GM10248 (cell line): ENCODE data around the gene PNLDC1.

Experiments used
- CTCF ChIA-PET: fragments of 300-600 bp; sonication (Branson Sonifier 250); formaldehyde crosslinking; extraction: SDS; loops from one replicate; lab custom pipeline; 2021; ENCODE audit warnings: antibody characterized with exemption; lab: Yijun Ruan, JAX
- POLR2A ChIA-PET: fragments of 350-650 bp; sonication (Branson Sonifier 250); formaldehyde crosslinking; extraction: SDS; loops from one replicate; lab custom pipeline; 2020; ENCODE audit warnings: antibody characterized with exemption; lab: Yijun Ruan, JAX
- DNase-seq: peaks from one replicate; pipeline ENCODE4 v3.0.0; 2012; ENCODE audit errors: extremely low spot score
- CTCF ChIP-seq: IDR thresholded peaks from 2 replicates; pipeline ENCODE4 v1.5.1; 2012; ENCODE audit warnings: mild to moderate bottlenecking, low read depth; ENCODE audit errors: extremely low read depth, missing control alignments, control extremely low read depth

PNLDC1 gene

GRCh38 chr6:159761873-159762680 is 38.0 kb upstream of the PNLDC1 start, which contains the start of gene ACAT2:
Gene ACAT2, plus strand, starts transcription at chr6:159762045. Its CDS starts 43 bp downstream, at chr6:159762088.
- DNase-seq = peak; percentile 98
- no peak for TF ChIP-seq CTCF
- POLR2A ChIA-PET = interaction anchor here (0.7 to 1.5 kb wide), 3 partner anchors 9 to 35 kb away, joined by 6 to 8 read pairs (median 7); partner anchors contain the start of genes MRPL18, TCP1 and WTAP
- CTCF ChIA-PET = interaction anchor here (1.4 to 2.8 kb wide), 3 partner anchors 10 to 35 kb away, joined by 3 to 9 read pairs (median 5); no protein-coding TSS in a partner anchor

GRCh38 chr6:159762681-159763293 is 37.3 kb upstream of the PNLDC1 start:
- no peak for TF ChIP-seq CTCF
- POLR2A ChIA-PET = interaction anchor here (0.9 to 1.0 kb wide), 2 partner anchors 10 to 27 kb away, joined by 3 to 4 read pairs; partner anchors contain the start of gene TCP1
- DNase-seq = peak; percentile 39
- CTCF ChIA-PET = interaction anchor here (0.6 to 2.8 kb wide), 5 partner anchors 11 to 27 kb away, joined by 3 to 9 read pairs (median 3); partner anchors contain the start of genes MRPL18 and TCP1

- DNase-seq = no peak
- no peak for TF ChIP-seq CTCF
- CTCF ChIA-PET = interaction anchor here (2.0 kb wide), 1 partner anchor 23 kb away, joined by 5 read pairs; the partner anchor contains the start of genes MRPL18 and TCP1
- POLR2A ChIA-PET = no interaction called here
Observed at GRCh38 chr6:159766906-159767305, 33.2 kb upstream of the PNLDC1 start.

- ChIA-PET CTCF (interaction anchor here (1.6 to 2.1 kb wide), 4 partner anchors 10 to 196 kb away, joined by 3 to 9 read pairs (median 4); no protein-coding TSS in a partner anchor), POLR2A (interaction anchor here (1.0 kb wide), 1 partner anchor 21 kb away, joined by 4 read pairs; the partner anchor contains the start of genes MRPL18 and TCP1)
- no peak for TF ChIP-seq CTCF
- DNase-seq = no peak
Observed at GRCh38 chr6:159769470-159769869, 30.6 kb upstream of the PNLDC1 start.

- ChIA-PET POLR2A (interaction anchor here (1.4 kb wide), 1 partner anchor 11 kb away, joined by 3 read pairs; no protein-coding TSS in a partner anchor), CTCF (interaction anchor here (0.7 to 2.9 kb wide), 5 partner anchors 8 to 52 kb away, joined by 3 to 16 read pairs (median 6); no protein-coding TSS in a partner anchor)
- no peak for TF ChIP-seq CTCF
- DNase-seq = no peak
Observed at GRCh38 chr6:159772196-159772595, 27.9 kb upstream of the PNLDC1 start.
